Esophagus squamous epithelium (tissue), 4 donors: Measurements from ENCODE around the gene CCDC170.

Source experiments
- CTCF ChIP-seq, 6 experiments: fragments of 450-650 bp in 4 of 6; fragments of 200-600 bp in 2 of 6; sonication (generic) in 2 of 6; IDR thresholded peaks; one replicate each; pipeline ENCODE4 v1.5.1; 2016 to 2019; ENCODE audit warnings: antibody characterized with exemption in 6 of 6, mild to moderate bottlenecking in 4 of 6, moderate library complexity in 4 of 6
- POLR2A ChIP-seq, 4 donors: fragments of 450-650 bp; IDR thresholded peaks; one replicate each; pipeline ENCODE4 v1.6.1; 2017; ENCODE audit warnings: antibody characterized with exemption in 4 of 4, mild to moderate bottlenecking in 4 of 4, moderate library complexity in 3 of 4

DNA sequence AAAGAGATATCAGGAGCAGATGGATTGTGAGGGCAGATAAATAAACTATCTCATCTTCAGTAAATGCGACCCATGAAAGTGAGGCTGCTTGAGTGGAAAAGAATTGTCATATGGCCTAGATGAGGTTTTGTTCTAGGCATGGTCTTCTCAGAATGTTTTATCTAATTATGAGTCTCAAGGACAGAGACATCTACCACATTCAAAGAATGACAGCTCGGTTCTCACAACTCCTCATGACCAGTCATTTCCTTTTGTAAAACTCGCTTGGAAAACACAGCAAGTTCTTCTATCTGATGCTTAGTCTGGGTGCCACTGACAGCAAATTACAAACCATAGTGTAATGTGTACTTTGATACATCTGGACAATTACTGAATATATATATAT, 140.5 kb downstream of the CCDC170 start:
- TF ChIP-seq CTCF (IDR thresholded peaks at IDR 0.05) (no peak), POLR2A (IDR thresholded peaks at IDR 0.05) (no peak)
